Mesendoderm (in vitro differentiated cells): ENCODE measurements around the gene OPRL1.

Experiments used
- DNase-seq: peaks from one replicate; pipeline ENCODE4 v3.0.0; 2013
- H2AK5ac ChIP-seq: 2 replicates; pipeline ENCODE4 v1.6.1; 2013; ENCODE audit warnings: low read length, inconsistent platforms
- H2BK120ac ChIP-seq: 2 replicates; pipeline ENCODE4 v1.6.1; 2013; ENCODE audit warnings: low read depth, mild to moderate bottlenecking, low read length, moderate library complexity, mixed read lengths
- H2BK15ac ChIP-seq: replicated peaks from 2 replicates; pipeline ENCODE4 v1.6.1; 2013; ENCODE audit warnings: low read depth, mild to moderate bottlenecking, moderate library complexity
- H2BK5ac ChIP-seq: 2 replicates; pipeline ENCODE4 v1.6.1; 2013; ENCODE audit warnings: low read length, inconsistent platforms
- H3K18ac ChIP-seq: 2 replicates; pipeline ENCODE4 v1.6.1; 2013; ENCODE audit warnings: mild to moderate bottlenecking, low read length, mixed read lengths
- H3K23ac ChIP-seq: one replicate; pipeline ENCODE4 v1.6.1; 2013; ENCODE audit warnings: low read length
- H3K27ac ChIP-seq: 2 replicates; pipeline ENCODE4 v1.5.1; 2013; ENCODE audit warnings: low read depth, mild to moderate bottlenecking, inconsistent platforms, low read length, moderate library complexity
- H3K27me3 ChIP-seq: 2 replicates; pipeline ENCODE4 v1.6.1; 2013; ENCODE audit warnings: low read length, control low read depth, mild to moderate bottlenecking, inconsistent platforms; ENCODE audit not compliant: insufficient read depth, poor library complexity
- H3K36me3 ChIP-seq: 2 replicates; pipeline ENCODE4 v1.6.1; 2013; ENCODE audit warnings: low read length, inconsistent platforms; ENCODE audit not compliant: control insufficient read depth, insufficient read depth
- H3K4ac ChIP-seq: one replicate; pipeline ENCODE4 v1.6.1; 2013; ENCODE audit warnings: low read depth, mild to moderate bottlenecking, low read length, moderate library complexity
- H3K4me1 ChIP-seq: 2 replicates; pipeline ENCODE4 v1.6.1; 2013; ENCODE audit warnings: low read depth, low read length, inconsistent platforms; ENCODE audit not compliant: control insufficient read depth
- H3K4me2 ChIP-seq: 2 replicates; pipeline ENCODE4 v1.6.1; 2013; ENCODE audit warnings: low read length
- H3K4me3 ChIP-seq: 2 replicates; pipeline ENCODE4 v1.5.1; 2013; ENCODE audit warnings: mild to moderate bottlenecking, low read length
- H3K56ac ChIP-seq: one replicate; pipeline ENCODE4 v1.6.1; 2013; ENCODE audit warnings: low read length
- H3K79me1 ChIP-seq: 2 replicates; pipeline ENCODE4 v1.6.1; 2013; ENCODE audit warnings: low read length, inconsistent platforms
- H3K79me2 ChIP-seq: 2 replicates; pipeline ENCODE4 v1.6.1; 2013; ENCODE audit warnings: mild to moderate bottlenecking, low read length; ENCODE audit not compliant: control insufficient read depth, insufficient read depth
- H3K9ac ChIP-seq: 2 replicates; pipeline ENCODE4 v1.6.1; 2013; ENCODE audit warnings: low read length, inconsistent platforms
- H4K5ac ChIP-seq: one replicate; pipeline ENCODE4 v1.6.1; 2013; ENCODE audit warnings: low read length
- H4K8ac ChIP-seq: one replicate; pipeline ENCODE4 v1.6.1; 2013; ENCODE audit warnings: low read depth, mild to moderate bottlenecking, control low read depth, low read length, moderate library complexity
- WGBS: extraction: QIAGEN DNeasy Blood & Tissue Kit; methylation state at CpG from one replicate; pipeline ENCODE4 v1.1.7; 2013; ENCODE audit warnings: low lambda C conversion rate, missing lambda C conversion rate; ENCODE audit not compliant: insufficient coverage; ENCODE audit errors: extremely low coverage; 5-methylcytosine and 5-hydroxymethylcytosine counted together

Gene OPRL1

DNA sequence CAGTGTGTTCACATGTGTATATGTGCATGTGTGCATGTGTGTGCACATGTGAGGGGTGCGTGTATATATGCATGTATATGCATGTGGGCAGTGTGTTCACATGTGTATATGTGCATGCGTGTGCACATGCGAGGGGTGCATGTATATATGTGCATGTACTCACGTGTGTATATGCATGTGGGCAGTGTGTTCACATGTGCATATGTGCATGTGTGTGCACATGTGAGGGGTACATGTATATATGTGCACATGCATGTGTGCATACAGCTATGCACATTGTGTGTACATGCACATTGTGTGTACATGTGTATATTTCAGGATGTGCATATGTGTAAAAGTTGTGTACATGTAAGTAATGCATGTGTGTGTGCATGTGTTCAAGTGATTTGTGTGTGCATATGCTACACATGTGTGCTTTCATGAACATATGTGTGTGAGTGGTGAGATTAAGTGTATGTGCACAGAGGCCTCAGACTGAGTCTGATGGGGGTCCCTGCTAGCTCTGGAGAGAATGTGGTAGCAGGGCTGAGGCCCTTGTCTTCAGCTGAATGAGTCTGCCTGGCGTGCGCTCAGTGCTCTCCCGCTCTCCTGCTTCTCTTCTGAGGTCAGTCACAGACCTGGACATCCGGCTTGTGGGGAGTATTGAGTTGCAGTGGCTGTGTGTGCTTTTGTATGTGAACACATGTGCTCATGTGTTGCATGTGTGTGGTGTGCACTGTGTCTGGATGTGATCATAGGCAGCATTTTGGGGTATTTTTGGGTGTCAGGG, 64.4 kb downstream of the OPRL1 start:
- Histone ChIP-seq H3K4me3 (no peak overlapping the region), H4K8ac (no peak overlapping the region)
- WGBS = no CpG with 5 or more reads among the region's 8 CpGs

DNA sequence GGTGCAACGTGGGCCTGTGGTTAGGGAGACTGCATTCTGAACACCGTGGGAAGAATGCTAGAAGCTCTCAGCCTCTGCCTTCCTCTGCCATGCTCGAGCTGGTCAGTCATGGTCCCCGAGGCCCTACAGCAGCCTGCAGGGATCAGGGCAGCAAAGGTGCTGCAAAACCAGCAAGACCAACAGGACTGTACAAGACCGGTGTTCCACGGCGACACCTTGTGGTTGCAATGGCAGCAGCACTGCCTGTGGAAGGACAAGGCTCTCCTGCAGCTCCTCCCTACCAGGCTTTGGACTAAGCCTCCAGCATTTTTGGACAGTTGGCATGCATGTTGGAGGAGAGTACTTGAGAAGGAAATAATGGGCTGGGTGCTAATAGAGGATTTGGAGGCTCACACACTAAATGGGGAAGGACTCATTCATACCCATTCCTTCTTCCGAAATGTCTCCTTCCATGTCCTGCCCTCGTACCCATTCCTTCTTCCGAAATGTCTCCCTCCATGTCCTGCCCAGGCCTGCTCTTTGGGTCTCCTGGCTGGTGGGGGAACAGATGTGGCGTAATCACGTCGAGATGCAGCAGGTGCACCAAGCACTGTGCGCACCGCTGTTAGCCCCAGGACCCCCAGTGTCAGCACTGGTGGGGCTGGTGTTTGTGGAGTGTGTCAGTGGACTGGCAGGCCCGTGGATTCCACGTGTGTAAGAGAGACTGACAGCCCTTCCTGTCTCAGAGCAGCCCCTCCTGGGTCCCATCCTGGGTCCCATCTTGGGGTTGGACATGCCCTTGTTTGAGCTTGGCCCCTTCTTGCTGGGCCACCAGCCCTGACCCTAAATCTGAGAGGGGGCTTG, 65.8 kb downstream of the OPRL1 start:
- Histone ChIP-seq H3K4me2 (no peak overlapping the region), H3K27me3 (no peaks in the 10 kb centered on the region), H3K4me1 (no peaks in the 10 kb centered on the region), H3K4ac (no peak overlapping the region), H2AK5ac (no peak overlapping the region), H3K36me3 (no peaks in the 10 kb centered on the region), H2BK120ac (no peak overlapping the region), H3K9ac (no peak overlapping the region), H2BK5ac (no peak overlapping the region), H4K8ac (no peak overlapping the region), H3K56ac (no peak overlapping the region), H3K23ac (no peak overlapping the region), H3K18ac (no peak overlapping the region), H4K5ac (no peak overlapping the region), H2BK15ac (no peak overlapping the region), H3K4me3 (no peak overlapping the region), H3K79me2 (no peaks in the 10 kb centered on the region), H3K79me1 (no peaks in the 10 kb centered on the region), H3K27ac (no peak overlapping the region)
- WGBS = no CpG with 5 or more reads among the region's 17 CpGs
- DNase-seq = peak; percentile 21

More for the DNA sequence above, 64.4 kb downstream of the OPRL1 start:
- no peak for DNase-seq
- H4K5ac ChIP-seq = no peak overlapping the region
- no peaks in the 10 kb centered on the region for H3K27me3 ChIP-seq
- no peak overlapping the region for H3K27ac ChIP-seq
- no peak overlapping the region for H3K9ac ChIP-seq
- no peak overlapping the region for H3K23ac ChIP-seq
- H3K4me2 ChIP-seq = no peak overlapping the region
- no peak overlapping the region for H2AK5ac ChIP-seq
- no peak overlapping the region for H2BK120ac ChIP-seq
- H2BK15ac ChIP-seq = no peak overlapping the region
- no peaks in the 10 kb centered on the region for H3K79me2 ChIP-seq
- H3K4ac ChIP-seq = no peak overlapping the region
- no peaks in the 10 kb centered on the region for H3K79me1 ChIP-seq
- H3K56ac ChIP-seq = no peak overlapping the region
- no peaks in the 10 kb centered on the region for H3K36me3 ChIP-seq
- H3K18ac ChIP-seq = no peak overlapping the region
- H3K4me1 ChIP-seq = no peaks in the 10 kb centered on the region
- H2BK5ac ChIP-seq = no peak overlapping the region

DNA sequence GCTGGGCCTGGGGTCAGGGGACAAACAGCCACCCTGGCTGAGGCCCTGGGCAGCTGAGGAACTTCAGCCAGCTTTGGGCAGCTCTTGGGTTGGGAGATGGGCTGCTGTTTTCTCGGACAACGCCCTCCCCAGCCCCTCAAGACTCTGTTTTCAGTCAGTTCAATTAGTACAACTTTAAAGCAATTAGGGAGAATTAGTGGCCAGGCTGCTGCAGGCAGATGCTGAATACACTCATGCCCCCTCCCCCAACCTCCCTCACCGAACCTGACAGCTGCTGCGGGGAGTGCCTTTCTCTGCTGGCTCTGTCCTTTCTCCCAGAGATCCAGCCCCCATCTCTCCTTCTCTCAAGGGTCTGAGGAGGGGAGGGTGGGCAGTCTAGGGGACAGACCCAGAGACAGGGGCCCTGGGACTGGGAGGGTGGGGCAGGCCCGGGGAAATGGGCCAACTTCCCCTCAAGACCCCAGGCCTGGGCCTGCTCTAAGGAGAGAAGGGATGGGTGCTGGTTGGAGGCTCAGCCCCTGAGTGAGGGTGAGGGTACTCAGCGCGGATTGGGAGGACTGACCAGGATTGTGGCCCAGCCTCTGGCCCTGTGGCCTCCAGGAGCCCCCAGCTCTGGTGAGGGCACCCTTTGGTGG, 66.5 kb downstream of the OPRL1 start:
- no peak for DNase-seq
- Histone ChIP-seq H3K56ac (no peak overlapping the region), H4K5ac (no peak overlapping the region), H3K27me3 (no peaks in the 10 kb centered on the region), H2BK15ac (no peak overlapping the region), H3K4me1 (no peaks in the 10 kb centered on the region), H3K18ac (no peak overlapping the region), H3K9ac (no peak overlapping the region), H2BK120ac (no peak overlapping the region), H3K23ac (no peak overlapping the region), H3K27ac (no peak overlapping the region), H3K4ac (no peak overlapping the region), H2AK5ac (no peak overlapping the region), H4K8ac (no peak overlapping the region), H3K36me3 (no peaks in the 10 kb centered on the region), H3K79me1 (no peaks in the 10 kb centered on the region), H3K4me2 (no peak overlapping the region), H3K79me2 (no peaks in the 10 kb centered on the region), H3K4me3 (no peak overlapping the region), H2BK5ac (no peak overlapping the region)
- WGBS = no CpG with 5 or more reads among the region's 7 CpGs

- H3K79me1 ChIP-seq = no peaks in the 10 kb centered on the region
- H3K4me1 ChIP-seq = no peaks in the 10 kb centered on the region
- no peak for DNase-seq
- H2AK5ac ChIP-seq = no peak overlapping the region
- WGBS = no CpG with 5 or more reads among the region's 12 CpGs
- no peak overlapping the region for H2BK15ac ChIP-seq
- no peak overlapping the region for H3K23ac ChIP-seq
- H3K79me2 ChIP-seq = no peaks in the 10 kb centered on the region
- H2BK120ac ChIP-seq = no peak overlapping the region
- no peak overlapping the region for H3K4ac ChIP-seq
- no peak overlapping the region for H3K56ac ChIP-seq
- no peak overlapping the region for H2BK5ac ChIP-seq
- H4K8ac ChIP-seq = no peak overlapping the region
- H3K4me3 ChIP-seq = no peak overlapping the region
- H3K9ac ChIP-seq = no peak overlapping the region
- no peaks in the 10 kb centered on the region for H3K27me3 ChIP-seq
- no peak overlapping the region for H3K27ac ChIP-seq
- no peaks in the 10 kb centered on the region for H3K36me3 ChIP-seq
- no peak overlapping the region for H4K5ac ChIP-seq
- H3K4me2 ChIP-seq = no peak overlapping the region
- H3K18ac ChIP-seq = no peak overlapping the region
Measured at GRCh38 chr20:64146936-64147477, 67.1 kb downstream of the OPRL1 start.

DNA sequence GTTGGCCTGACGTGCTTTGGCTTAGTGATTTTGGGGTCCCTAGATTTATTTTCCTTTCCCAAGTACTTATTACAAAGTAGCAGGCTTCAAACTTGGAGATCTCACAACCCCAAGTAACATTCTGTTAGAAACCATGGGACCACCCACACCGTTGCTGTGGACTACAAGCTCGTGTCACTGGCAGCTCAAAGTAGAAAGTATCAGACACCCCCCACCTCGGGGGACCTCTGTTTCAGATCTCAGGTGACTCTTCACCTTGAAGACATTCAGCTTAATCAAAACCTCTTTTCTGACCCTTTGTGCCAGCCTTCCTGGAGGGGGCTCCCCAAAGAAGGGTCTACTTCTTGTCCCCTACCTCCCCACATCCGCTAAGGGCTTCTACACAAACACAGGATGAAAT, 68.7 kb downstream of the OPRL1 start:
- no peak for DNase-seq
- H3K4ac ChIP-seq = no peak overlapping the region

More for the DNA sequence above, 68.7 kb downstream of the OPRL1 start:
- Histone ChIP-seq H4K8ac (no peak overlapping the region), H3K4me1 (no peaks in the 10 kb centered on the region), H3K4me3 (no peak overlapping the region), H3K27ac (no peak overlapping the region), H3K23ac (no peak overlapping the region), H2AK5ac (no peak overlapping the region), H2BK120ac (no peak overlapping the region), H3K79me2 (no peaks in the 10 kb centered on the region), H3K79me1 (no peaks in the 10 kb centered on the region), H3K56ac (no peak overlapping the region), H3K27me3 (no peaks in the 10 kb centered on the region), H2BK5ac (no peak overlapping the region), H3K4me2 (no peak overlapping the region), H3K36me3 (no peaks in the 10 kb centered on the region), H4K5ac (no peak overlapping the region), H3K9ac (no peak overlapping the region), H2BK15ac (no peak overlapping the region), H3K18ac (no peak overlapping the region)
- no CpG with 5 or more reads among the region's 5 CpGs for WGBS
